Neural progenitor cell (in vitro differentiated cells): ENCODE results near the gene CA10.

Experiments
- EZH2 ChIP-seq: fragments of 200-600 bp; sonication (generic); IDR thresholded peaks from 2 replicates; pipeline ENCODE4 v1.6.1; 2017; ENCODE audit warnings: antibody characterized with exemption, mild to moderate bottlenecking, moderate library complexity
- EZH2phosphoT487 ChIP-seq: fragments of 200-600 bp; sonication (generic); IDR thresholded peaks from 2 replicates; pipeline ENCODE4 v1.6.1; 2017; ENCODE audit warnings: antibody characterized with exemption
- TF ChIP-seq, protein P1 (sequence below): fragments of 200-600 bp; sonication (generic); IDR thresholded peaks from 2 replicates; pipeline ENCODE4 v1.5.1; 2017; ENCODE audit warnings: antibody characterized with exemption, mild to moderate bottlenecking

DNA sequence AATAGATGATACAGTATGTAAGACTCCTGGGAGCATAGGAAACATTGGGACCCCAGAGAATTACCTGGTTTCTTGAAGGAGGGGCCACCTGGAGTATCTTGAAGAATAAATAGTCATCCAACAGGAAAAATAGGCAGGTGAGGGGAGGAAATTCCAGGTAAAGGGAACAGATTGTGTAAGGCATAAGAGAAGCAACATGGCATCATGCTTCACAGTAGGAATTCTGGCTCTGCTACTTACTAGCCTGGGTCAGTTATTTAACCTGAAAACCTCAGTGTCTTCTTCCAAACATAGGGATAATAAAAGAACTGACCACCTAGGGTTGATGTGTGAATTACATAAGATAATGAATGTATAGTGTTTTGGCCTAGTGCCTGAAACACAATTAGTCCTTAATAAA is 122.1 kb downstream of the CA10 start:
- TF ChIP-seq, protein P1, sequence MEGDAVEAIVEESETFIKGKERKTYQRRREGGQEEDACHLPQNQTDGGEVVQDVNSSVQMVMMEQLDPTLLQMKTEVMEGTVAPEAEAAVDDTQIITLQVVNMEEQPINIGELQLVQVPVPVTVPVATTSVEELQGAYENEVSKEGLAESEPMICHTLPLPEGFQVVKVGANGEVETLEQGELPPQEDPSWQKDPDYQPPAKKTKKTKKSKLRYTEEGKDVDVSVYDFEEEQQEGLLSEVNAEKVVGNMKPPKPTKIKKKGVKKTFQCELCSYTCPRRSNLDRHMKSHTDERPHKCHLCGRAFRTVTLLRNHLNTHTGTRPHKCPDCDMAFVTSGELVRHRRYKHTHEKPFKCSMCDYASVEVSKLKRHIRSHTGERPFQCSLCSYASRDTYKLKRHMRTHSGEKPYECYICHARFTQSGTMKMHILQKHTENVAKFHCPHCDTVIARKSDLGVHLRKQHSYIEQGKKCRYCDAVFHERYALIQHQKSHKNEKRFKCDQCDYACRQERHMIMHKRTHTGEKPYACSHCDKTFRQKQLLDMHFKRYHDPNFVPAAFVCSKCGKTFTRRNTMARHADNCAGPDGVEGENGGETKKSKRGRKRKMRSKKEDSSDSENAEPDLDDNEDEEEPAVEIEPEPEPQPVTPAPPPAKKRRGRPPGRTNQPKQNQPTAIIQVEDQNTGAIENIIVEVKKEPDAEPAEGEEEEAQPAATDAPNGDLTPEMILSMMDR: no peak
- no peak for TF ChIP-seq EZH2
- TF ChIP-seq EZH2phosphoT487: no peak
